Stimulated activated CD4-positive, alpha-beta T cell treated with anti-CD3 and anti-CD28 coated beads, Interleukin-1b, Interleukin-23, amount 100 ng/mL, for 48 hours (primary cell): Measurements from ENCODE around the gene IL4I1.

ENCODE experiments used
- DNase-seq: peaks from one replicate; pipeline ENCODE4 v3.0.0-alpha.2; 2020

Gene IL4I1

GRCh38 chr19:49894879-49895565 is 1.7 kb downstream of the IL4I1 start:
- DNase-seq: peak; percentile 62

DNA sequence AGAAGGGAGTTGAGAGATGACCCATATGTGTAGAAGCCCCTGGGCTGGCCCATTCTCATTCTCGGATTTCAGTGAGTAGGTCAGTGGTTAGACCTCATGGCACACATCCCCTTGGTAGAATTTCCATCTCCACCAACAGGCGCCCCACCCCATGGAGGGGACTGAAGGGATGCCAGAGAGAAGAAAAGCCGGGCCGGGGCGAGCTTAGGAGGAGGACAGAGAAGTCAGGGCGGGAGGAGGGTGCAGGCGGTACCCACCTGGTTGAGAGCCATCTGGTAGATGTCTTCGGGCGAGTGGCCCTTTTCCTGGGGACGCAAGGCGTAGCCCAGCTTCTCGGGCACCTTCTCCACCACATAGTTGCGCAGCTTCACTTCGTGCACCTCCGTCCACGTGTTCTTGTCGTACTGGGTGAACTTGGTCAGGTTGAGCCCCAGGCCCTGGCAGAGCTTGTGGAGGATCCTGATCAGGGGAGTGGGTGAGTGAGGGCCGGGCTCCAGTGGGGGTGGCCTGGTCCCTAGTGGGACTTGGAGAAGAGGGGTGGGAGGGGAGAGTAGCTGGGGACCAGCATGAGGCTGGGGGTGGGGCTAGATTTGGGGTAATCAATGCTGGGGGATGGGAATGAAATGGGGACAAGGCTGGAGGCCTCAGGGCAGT is 2.5 kb downstream of the IL4I1 start:
- no peak for DNase-seq

DNA sequence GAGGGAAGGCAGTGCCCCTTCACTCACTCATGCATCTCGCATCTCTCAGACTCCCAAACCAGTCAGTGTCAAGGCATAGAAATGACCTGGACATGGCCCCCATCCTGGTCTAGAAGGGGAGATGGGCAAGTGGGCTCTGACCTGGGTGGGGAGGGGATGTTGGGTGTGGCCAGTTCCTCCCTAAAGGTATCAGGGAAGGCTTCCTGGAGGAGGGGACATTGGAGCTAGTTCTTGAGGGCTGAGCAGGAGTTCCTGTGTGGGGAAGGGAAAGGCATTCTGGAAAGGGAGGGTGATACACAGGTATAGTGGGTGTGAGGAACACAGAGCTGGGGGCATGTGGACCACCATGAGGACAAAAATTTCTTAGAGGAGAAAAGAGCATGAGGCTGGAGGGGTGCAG is 4.0 kb downstream of the IL4I1 start:
- no peak for DNase-seq

- no peak for DNase-seq
These were observed 5.3 kb downstream of the IL4I1 start for GRCh38 chr19:49891393-49891792.

- DNase-seq: peak; percentile 65
These were observed 6.1 kb downstream of the IL4I1 start for GRCh38 chr19:49890349-49891311.

- peak; percentile 83 for DNase-seq
These were observed 6.9 kb downstream of the IL4I1 start for GRCh38 chr19:49889687-49890348.

DNA sequence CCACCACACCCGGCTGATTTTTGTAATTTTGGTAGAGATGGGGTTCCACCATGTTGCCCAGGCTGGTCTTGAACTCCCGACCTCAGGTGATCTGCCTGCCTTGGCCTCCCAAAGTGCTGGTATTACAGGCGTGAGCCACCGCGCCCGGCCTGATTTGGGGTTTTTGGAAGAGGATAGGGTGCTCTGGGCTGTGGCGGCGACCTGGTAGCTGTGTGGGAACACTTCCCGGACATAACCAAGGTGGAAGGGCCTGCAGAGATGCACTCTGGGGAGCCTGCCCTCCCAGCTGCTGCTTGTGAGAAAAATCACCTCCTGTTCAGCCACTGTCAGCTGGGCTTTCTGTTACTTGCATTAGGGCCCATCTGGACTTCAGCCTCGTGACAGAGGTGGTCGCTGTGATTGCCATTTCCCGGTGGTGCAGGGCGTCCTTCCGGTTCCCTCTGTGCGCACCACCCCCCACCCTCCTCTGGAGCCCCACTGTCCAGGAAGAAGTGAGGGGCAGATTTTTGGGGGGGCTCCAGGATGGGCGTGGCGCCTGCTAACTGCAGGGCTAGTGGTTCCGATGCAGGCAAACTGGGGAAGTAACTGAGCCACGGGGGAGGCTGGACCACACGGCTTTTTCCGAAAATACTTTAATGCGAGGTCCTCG is 7.5 kb downstream of the IL4I1 start:
- DNase-seq: no peak

DNA sequence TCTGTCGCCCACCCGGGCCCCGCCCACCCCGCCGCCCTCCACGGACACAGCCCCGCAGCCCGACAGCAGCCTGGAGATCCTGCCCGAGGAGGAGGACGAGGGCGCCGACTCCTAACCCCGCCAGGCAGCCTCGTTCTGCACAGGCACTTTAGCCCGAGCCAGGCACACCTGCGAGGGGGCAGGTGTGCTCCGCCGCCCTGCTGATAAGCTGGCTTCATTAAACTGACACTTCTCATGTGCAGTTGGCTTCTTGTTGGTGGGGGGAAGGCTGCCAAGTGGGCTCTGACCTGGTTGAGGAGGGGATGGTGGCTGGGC is 8.2 kb downstream of the IL4I1 start:
- DNase-seq: no peak

DNA sequence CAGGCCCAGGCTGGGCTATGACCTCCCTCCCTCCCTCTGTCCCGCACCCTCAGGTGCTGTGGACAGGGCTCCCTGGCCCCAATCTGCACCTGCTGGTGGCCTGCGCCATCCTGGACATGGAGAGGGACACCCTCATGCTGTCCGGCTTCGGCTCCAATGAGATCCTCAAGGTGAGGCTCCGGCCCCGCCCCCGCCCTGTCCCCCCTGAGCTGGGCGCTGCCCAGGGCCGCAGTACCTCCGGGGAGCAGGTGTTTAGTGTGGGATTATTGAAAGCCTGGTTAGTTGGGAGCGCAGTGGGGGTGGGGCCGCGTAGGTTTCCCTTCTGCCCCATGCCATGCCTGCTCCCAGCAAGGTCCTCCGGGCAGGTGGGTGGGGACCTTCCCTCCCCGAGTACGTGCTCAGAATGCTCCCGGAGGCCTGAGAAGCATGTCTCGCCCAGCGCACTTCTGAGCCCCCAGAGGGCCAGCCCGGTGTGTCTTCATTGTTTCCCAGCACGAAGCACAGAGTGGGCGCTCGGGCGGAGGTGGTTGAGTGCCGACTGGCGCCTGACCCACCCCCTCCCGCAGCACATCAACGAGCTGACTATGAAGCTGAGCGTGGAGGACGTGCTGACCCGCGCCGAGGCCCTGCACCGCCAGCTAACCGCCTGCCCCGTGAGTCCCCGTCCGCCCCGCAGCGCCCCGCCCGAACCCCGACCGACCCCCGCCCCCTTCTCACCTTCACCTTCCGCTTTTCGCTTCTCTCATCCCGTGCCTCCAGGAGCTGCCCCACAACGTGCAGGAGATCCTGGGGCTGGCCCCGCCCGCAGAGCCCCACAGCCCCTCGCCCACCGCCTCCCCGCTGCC is 8.8 kb downstream of the IL4I1 start:
- DNase-seq: no peak

DNA sequence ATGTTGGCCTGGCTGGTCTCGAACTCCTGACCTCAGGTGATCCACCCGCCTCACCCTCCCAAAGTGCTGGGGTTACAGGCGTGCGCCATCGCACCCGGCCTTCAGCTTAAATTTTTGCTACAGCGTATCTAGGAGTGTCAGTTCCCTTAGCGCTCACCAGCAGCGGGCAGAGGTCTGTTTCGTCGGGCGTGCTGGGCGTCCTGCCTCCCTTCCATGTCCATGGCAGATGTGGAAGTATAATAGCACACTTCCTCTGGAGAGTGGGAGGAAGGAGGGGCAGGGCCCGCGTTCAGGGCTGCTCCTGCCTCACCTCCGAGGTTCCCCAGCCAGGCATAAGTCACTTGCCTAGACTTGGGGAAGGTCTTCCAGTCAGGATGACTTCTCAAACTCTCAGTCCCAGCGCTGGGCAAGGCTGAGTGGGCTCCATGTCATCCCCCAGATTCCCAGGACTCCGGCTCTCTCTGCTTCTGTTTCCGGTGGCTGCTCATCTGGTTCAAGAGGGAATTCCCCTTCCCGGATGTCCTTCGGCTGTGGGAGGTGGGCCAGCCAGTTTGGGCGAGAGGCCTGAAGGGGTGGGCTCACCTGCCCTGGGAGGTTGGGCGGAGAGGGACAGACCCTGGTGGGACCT is 9.5 kb downstream of the IL4I1 start:
- no peak for DNase-seq

- no peak for DNase-seq
These were observed 11.9 kb downstream of the IL4I1 start for GRCh38 chr19:49884760-49885159.

DNA sequence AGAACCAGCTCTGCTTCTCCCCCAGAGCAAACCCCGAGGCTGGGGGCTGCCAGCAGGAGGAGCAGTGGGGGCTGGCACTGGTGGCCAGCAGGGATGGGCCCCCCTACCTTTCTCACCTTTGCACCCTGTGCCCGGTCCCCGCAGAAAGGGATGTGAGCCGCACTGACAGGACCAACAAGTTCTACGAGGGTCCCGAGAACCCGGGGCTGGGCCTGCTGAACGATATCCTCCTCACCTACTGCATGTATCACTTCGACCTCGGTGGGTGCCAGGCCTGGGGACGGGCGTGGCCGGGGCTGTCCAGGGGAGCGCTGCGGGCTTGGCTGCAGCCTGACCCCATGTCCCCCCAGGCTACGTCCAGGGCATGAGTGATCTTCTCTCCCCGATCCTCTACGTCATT is 12.6 kb downstream of the IL4I1 start:
- no peak for DNase-seq

GRCh38 chr19:49883094-49883493 is 13.6 kb downstream of the IL4I1 start:
- no peak for DNase-seq

GRCh38 chr19:49882643-49883042 is 14.0 kb downstream of the IL4I1 start:
- DNase-seq: no peak

GRCh38 chr19:49881672-49882394 is 14.9 kb downstream of the IL4I1 start:
- no peak for DNase-seq

- DNase-seq: no peak
These were observed 15.5 kb downstream of the IL4I1 start for GRCh38 chr19:49881186-49881585.

GRCh38 chr19:49880162-49880869 is 16.4 kb downstream of the IL4I1 start:
- no peak for DNase-seq

DNA sequence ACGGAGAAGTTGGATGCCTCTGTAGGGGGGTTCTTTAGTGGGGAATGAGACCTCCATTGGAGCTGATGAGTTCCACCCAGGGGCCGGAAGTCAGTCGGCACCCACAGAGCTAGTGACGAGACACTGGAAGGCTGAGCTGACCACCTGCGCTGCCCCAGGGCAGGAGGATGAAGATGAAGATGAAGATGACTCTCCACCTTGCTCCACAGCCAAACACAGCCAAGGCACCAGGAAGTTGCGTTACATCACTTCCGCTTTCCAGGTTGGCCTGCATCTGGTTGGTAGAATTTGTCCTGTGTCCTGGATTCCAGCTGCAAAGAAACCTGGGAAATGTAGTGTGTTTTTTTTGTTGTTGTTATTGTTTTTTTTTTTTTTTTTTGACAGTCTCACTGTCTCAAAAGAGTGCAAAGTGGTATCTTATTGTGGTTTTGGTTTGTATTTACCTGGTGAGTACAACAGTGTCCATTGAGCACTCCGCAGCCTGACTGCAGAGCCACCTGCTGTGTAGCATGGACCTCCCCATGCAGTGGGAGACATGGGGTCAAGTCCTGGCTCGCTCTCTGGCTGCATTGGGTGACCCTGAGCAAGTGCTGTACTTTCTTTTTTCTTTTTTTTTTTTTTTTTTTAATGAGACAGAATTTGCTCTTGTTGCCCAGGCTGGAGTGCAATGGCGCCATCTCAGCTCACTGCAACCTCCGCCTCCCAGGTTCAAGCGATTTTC is 17.3 kb downstream of the IL4I1 start:
- DNase-seq: no peak

DNA sequence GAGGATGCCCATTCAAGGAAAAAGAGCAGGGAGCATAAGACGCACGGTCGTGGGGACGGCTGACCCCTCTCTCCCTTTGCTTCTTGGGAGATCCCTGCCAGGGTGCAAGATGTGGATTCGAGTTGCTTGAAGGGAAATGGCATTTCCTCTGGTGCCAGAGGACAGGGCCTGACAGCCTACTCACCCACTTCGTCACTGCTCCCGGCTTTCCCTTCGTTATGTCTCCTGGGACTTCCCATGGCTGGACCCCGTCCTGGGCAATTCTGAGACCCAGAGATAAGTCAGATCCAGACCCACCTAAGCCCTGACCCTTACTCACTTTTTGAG is 18.0 kb downstream of the IL4I1 start:
- no peak for DNase-seq
